NCI-H748 treated with DMSO at 0.1 percent for 48 hours (cell line): ENCODE data around the gene MANEA.
A peak's percentile ranks its signal among the peaks of the same experiment; 100 is the strongest.
"Not testable (repeated sequence)": the region's sequence is repeated elsewhere in the genome, so short reads cannot be mapped to it uniquely, and the experiment has no call there.

Experiments used
- DNase-seq: peaks from one replicate; lab custom pipeline; 2025; lab: John Stamatoyannopoulos, UW

MANEA gene

GRCh38 chr6:95577304-95578105, at the start of gene MANEA:
Gene MANEA (plus strand): TSS chr6:95577535. CDS start chr6:95586440, 8,905 bp downstream.
- DNase-seq, result peak; percentile 92

- DNase-seq, result no peak
These were observed 47.6 kb upstream of the MANEA start for GRCh38 chr6:95529762-95530161.

GRCh38 chr6:95530176-95530819, 47.0 kb upstream of the MANEA start:
- no peak for DNase-seq

- no peak for DNase-seq
These were observed 33.5 kb upstream of the MANEA start for GRCh38 chr6:95543798-95544197.

- DNase-seq, result no peak
These were observed 32.7 kb upstream of the MANEA start for GRCh38 chr6:95544517-95545225.

- DNase-seq, result no peak
These were observed 32.1 kb upstream of the MANEA start for GRCh38 chr6:95545226-95545625.

- no peak for DNase-seq
These were observed 31.6 kb upstream of the MANEA start for GRCh38 chr6:95545686-95546085.

GRCh38 chr6:95546148-95546547, 31.2 kb upstream of the MANEA start:
- DNase-seq, result no peak

GRCh38 chr6:95547043-95547442, 30.3 kb upstream of the MANEA start:
- DNase-seq, result no peak

GRCh38 chr6:95548188-95548786, 29.0 kb upstream of the MANEA start:
- no peak for DNase-seq

GRCh38 chr6:95551678-95552324, 25.5 kb upstream of the MANEA start:
- no peak for DNase-seq

- no peak for DNase-seq
These were observed 23.5 kb upstream of the MANEA start for GRCh38 chr6:95553880-95554279.

- not testable (repeated sequence) for DNase-seq
These were observed 16.4 kb upstream of the MANEA start for GRCh38 chr6:95560956-95561355.

- DNase-seq, result no peak
These were observed 7.8 kb upstream of the MANEA start for GRCh38 chr6:95569560-95569959.

GRCh38 chr6:95572098-95572497, 5.2 kb upstream of the MANEA start:
- DNase-seq, result no peak

- DNase-seq, result no peak
These were observed 2.5 kb upstream of the MANEA start for GRCh38 chr6:95574811-95575210.

GRCh38 chr6:95576218-95576997, 927 bp upstream of the MANEA start:
- no peak for DNase-seq

- DNase-seq, result no peak
These were observed 384 bp upstream of the MANEA start for GRCh38 chr6:95576998-95577303.

GRCh38 chr6:95578106-95578410, 723 bp downstream of the MANEA start:
- DNase-seq, result no peak

GRCh38 chr6:95581073-95581472, 3.7 kb downstream of the MANEA start:
- no peak for DNase-seq

GRCh38 chr6:95584226-95584625, 6.9 kb downstream of the MANEA start:
- not testable (repeated sequence) for DNase-seq

- no peak for DNase-seq
These were observed 10.7 kb downstream of the MANEA start for GRCh38 chr6:95587989-95588388.
